HL-60 (cell line): ENCODE data around the gene SIGLEC8.

Experiments used
- GABPA ChIP-seq: IDR thresholded peaks from 2 replicates; pipeline ENCODE4 v1.6.1; 2012; ENCODE audit warnings: low read depth
- POLR2AphosphoS5 ChIP-seq: IDR thresholded peaks from 2 replicates; pipeline ENCODE4 v1.6.1; 2012; ENCODE audit warnings: low read depth
- REST ChIP-seq: IDR thresholded peaks from 2 replicates; pipeline ENCODE4 v1.6.1; 2012; ENCODE audit warnings: low read depth; ENCODE audit not compliant: insufficient replicate concordance
- SPI1 ChIP-seq: IDR thresholded peaks from 2 replicates; pipeline ENCODE4 v1.6.1; 2012; ENCODE audit warnings: low read depth, mild to moderate bottlenecking, borderline replicate concordance
- TF ChIP-seq, protein P1 (sequence below): IDR thresholded peaks from one replicate; pipeline ENCODE4 v1.5.1; 2011; ENCODE audit warnings: low read length, control low read depth, inconsistent platforms; ENCODE audit not compliant: insufficient read depth

- TF ChIP-seq, protein P1, sequence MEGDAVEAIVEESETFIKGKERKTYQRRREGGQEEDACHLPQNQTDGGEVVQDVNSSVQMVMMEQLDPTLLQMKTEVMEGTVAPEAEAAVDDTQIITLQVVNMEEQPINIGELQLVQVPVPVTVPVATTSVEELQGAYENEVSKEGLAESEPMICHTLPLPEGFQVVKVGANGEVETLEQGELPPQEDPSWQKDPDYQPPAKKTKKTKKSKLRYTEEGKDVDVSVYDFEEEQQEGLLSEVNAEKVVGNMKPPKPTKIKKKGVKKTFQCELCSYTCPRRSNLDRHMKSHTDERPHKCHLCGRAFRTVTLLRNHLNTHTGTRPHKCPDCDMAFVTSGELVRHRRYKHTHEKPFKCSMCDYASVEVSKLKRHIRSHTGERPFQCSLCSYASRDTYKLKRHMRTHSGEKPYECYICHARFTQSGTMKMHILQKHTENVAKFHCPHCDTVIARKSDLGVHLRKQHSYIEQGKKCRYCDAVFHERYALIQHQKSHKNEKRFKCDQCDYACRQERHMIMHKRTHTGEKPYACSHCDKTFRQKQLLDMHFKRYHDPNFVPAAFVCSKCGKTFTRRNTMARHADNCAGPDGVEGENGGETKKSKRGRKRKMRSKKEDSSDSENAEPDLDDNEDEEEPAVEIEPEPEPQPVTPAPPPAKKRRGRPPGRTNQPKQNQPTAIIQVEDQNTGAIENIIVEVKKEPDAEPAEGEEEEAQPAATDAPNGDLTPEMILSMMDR: no peak
- TF ChIP-seq POLR2AphosphoS5 (no peak), REST (no peak), GABPA (no peak), SPI1 (no peak)
Observed at GRCh38 chr19:51507640-51508058, 49.4 kb upstream of the SIGLEC8 start.
